Melanocyte of skin (primary cell): Measurements from ENCODE around the gene PLPP3. TPM values are rescaled to one million over a fixed set of nuclear protein-coding genes. Genes with fewer than 3 reads are reported as not detected.

Experiments
- small RNA-seq, 2 donors: library from RNA; depleted of rRNA; stranded (forward); fragments of <200 nt; gene quantifications; one replicate each; pipeline ENCODE3, GENCODE V24; 2012
- total RNA-seq, 2 donors: library from RNA; depleted of rRNA; stranded (reverse); fragments of >200 nt; gene quantifications; 2 replicates each; pipeline ENCODE4 v1.2.3, GENCODE V29; 2012

Gene PLPP3
- total RNA-seq = 1 to 10 TPM; 3.3 to 3.4 TPM

DNA sequence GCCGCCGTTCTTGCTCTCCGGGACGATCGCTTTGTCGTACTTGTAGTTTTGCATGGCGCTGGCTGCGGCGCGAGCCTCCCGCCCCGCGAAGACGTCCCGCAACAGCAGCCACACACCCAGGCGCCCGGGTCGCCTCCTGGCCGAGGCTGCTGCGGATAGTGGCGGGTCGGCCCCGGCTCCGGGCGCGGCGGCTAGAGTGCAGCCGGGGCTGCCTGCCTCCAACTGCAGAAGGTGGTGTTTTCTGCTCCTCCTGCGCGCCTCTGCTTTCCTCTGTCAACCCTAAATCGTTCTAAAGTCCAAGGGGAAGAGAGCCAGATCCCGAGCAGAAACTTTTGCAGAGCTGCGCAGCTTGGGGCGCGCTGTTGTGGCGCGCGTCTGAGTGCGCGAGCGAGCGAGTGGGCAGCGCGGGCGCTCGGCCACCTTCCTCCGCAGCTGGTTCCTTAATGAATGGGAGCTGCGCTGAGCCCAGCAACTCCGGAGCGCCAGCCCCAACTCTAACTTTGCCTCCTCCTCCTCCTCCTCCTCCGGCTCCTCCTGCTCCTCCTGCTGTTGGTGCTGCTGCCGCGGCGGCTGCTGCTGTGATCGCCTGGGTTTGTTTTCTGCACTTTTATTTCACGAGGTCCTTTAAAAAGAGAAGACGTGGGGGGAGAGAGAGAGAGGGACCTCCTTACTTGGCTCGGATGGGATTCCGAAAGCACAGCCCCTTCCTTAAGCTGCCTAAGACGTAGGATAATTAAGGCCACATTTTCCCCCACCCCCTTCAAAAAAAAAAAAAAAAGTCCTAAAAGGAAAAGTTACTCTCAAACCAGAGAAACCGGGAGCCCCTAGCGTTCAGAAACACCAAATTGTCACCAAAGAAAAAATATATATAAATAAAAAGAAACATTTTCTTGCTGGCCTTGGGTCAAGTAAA lies at the start of gene PLPP3:
TSS of gene PLPP3 (minus strand) at position 601 of the 913 bp plus-strand sequence. CDS start at position 54, 547 bp downstream.

Small RNAs within 50 kb of the gene (small RNA-seq; reads per million reads assigned to genes)
- gene AC099789.1 = 0 reads per million in 2 donors

Other genes starting within 250 kb of the PLPP3 start
- gene PRKAA2, start 65.8 kb upstream of the PLPP3 start, total RNA-seq = under 1 TPM; under 0.01 TPM
- gene FYB2, start 239.8 kb upstream of the PLPP3 start, total RNA-seq = not detected